Measurements from ENCODE around the gene SLC39A5. TPM values are rescaled to one million over a fixed set of nuclear protein-coding genes. Genes with fewer than 3 reads are reported as not detected.
A peak's percentile ranks its signal among the peaks of the same experiment; 100 is the strongest.

The SLC39A5 gene
- total RNA-seq (ENCODE audit: low replicate concordance) = 23.0 and 37.7 TPM in 2 replicates
- long read RNA-seq, transcript SLC39A5-201 (11 exons, 2,031 nt) = major isoform, 14 of 33 reads
- long read RNA-seq, partial matches to known transcripts = 8 of 33 reads
- long read RNA-seq, other reads (novel, unspliced or antisense) = 11 of 33 reads

- Mint-ChIP-seq H3K9me3 (no peaks in the 10 kb centered on the region), H3K27ac (peak within 1 kb of the TSS; percentile 86), H3K4me1 (ENCODE audit: unreplicated experiment) (peaks cover 11% of the 10 kb centered on the region), H3K4me3 (peak within 1 kb of the TSS; percentile 61), H3K27me3 (no peaks in the 10 kb centered on the region), H3K36me3 (no peaks in the 10 kb centered on the region)
- no peak for TF ChIP-seq CTCF (conservative IDR thresholded peaks at IDR 0.05)
- DNase-seq (ENCODE audit: extremely low spot score, unreplicated experiment) = no peak
Measured at GRCh38 chr12:56229916-56230431, at the start of gene SLC39A5. SLC39A5 (plus strand) TSS chr12:56230051; CDS start chr12:56231275, 1,224 bp downstream.

GRCh38 chr12:56186957-56187356 lies 42.9 kb upstream of the SLC39A5 start:
- DNase-seq (ENCODE audit: extremely low spot score, unreplicated experiment) = no peak
- Mint-ChIP-seq H3K9me3 (no peaks in the 10 kb centered on the region), H3K36me3 (peaks cover 15% of the 10 kb centered on the region), H3K27me3 (peaks cover 7% of the 10 kb centered on the region), H3K4me1 (ENCODE audit: unreplicated experiment) (peaks cover 20% of the 10 kb centered on the region), H3K4me3 (peak overlapping the region; percentile 93), H3K27ac (no peak overlapping the region)
- TF ChIP-seq CTCF (conservative IDR thresholded peaks at IDR 0.05) = no peak

DNA sequence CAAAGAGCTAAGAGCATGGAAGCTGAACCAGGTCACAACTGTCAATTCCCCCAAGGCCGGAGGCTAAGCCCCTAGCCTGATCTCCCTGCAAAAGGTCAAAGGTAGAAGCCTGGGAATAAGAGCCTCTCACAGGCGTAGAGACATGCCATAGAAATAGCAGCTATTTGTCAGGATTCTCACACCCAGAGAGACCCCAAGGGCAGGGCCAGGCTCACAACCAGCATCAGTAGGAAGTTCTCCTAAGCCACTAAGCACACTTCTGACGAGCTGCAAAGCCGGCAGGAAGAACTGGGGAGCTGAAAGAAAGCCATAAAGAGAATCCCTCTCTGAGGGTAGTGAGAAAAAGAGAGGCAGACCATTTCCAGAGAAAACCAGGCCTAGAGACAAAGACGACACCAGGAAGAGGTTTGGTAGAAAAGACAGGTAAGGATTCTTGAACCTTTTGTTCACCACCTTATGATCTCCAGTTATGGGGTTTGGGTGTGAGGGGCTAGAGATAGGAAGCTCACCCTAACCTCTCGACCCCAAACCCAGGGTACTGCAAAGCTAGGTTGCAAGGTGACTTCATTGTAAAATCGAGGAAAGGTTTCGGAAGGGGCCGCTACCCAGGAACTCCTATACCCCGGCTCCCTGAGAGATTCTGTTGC lies 41.6 kb upstream of the SLC39A5 start:
- Mint-ChIP-seq H3K36me3 (peaks cover 18% of the 10 kb centered on the region), H3K27me3 (peaks cover 7% of the 10 kb centered on the region), H3K4me1 (ENCODE audit: unreplicated experiment) (peaks cover 26% of the 10 kb centered on the region), H3K27ac (peak overlapping the region; percentile 88), H3K9me3 (no peaks in the 10 kb centered on the region), H3K4me3 (peak overlapping the region; percentile 93)
- DNase-seq (ENCODE audit: extremely low spot score, unreplicated experiment) = no peak
- no peak for TF ChIP-seq CTCF (conservative IDR thresholded peaks at IDR 0.05)

GRCh38 chr12:56188778-56189098 lies 41.1 kb upstream of the SLC39A5 start:
- peaks cover 26% of the 10 kb centered on the region for H3K4me1 Mint-ChIP-seq (ENCODE audit: unreplicated experiment)
- no peaks in the 10 kb centered on the region for H3K9me3 Mint-ChIP-seq
- DNase-seq (ENCODE audit: extremely low spot score, unreplicated experiment) = no peak
- no peak for TF ChIP-seq CTCF (conservative IDR thresholded peaks at IDR 0.05)
- H3K36me3 Mint-ChIP-seq = peaks cover 20% of the 10 kb centered on the region
- peaks cover 7% of the 10 kb centered on the region for H3K27me3 Mint-ChIP-seq
- peak overlapping the region; percentile 88 for H3K27ac Mint-ChIP-seq
- H3K4me3 Mint-ChIP-seq = peak overlapping the region; percentile 93

- peaks cover 20% of the 10 kb centered on the region for H3K36me3 Mint-ChIP-seq
- H3K9me3 Mint-ChIP-seq = no peaks in the 10 kb centered on the region
- H3K27me3 Mint-ChIP-seq = peaks cover 7% of the 10 kb centered on the region
- H3K4me1 Mint-ChIP-seq (ENCODE audit: unreplicated experiment) = peaks cover 26% of the 10 kb centered on the region
- peak within 1 kb of the TSS; percentile 99 for H3K27ac Mint-ChIP-seq
- DNase-seq (ENCODE audit: extremely low spot score, unreplicated experiment) = peak; percentile 95
- peak; percentile 80 for TF ChIP-seq CTCF (conservative IDR thresholded peaks at IDR 0.05)
- H3K4me3 Mint-ChIP-seq = peak within 1 kb of the TSS; percentile 99
Measured at GRCh38 chr12:56189099-56189917, 40.5 kb upstream of the SLC39A5 start, which contains the start of gene SMARCC2. SMARCC2 (minus strand) TSS chr12:56189483; CDS start chr12:56189461, 22 bp downstream.
